K562 (cell line): ENCODE measurements around the gene CRADD. TPM values are rescaled to one million over a fixed set of nuclear protein-coding genes. Genes with fewer than 3 reads are reported as not detected.

Experiments used
- ATF4 ChIP-seq: fragments of 450-650 bp; formaldehyde crosslinking; IDR thresholded peaks from 2 replicates; pipeline ENCODE4 v1.4.0; 2022; ENCODE audit warnings: mild to moderate bottlenecking, moderate library complexity
- ATF7 ChIP-seq: fragments of 450-650 bp; IDR thresholded peaks from 2 replicates; pipeline ENCODE4 v1.7.1; 2014; ENCODE audit warnings: mild to moderate bottlenecking, moderate library complexity
- CEBPG ChIP-seq, 3 experiments: fragments of 200-800 bp in 1 of 3; sonication (Bioruptor generic) in 1 of 3; sonication (generic) in 1 of 3; formaldehyde crosslinking in 1 of 3; IDR thresholded peaks in 2 of 3; conservative IDR thresholded peaks in 1 of 3; 2 replicates each; pipeline versions ENCODE4 v1.6.1 to v1.8.0; 2016 to 2022; ENCODE audit warnings: missing compliant biosample characterization in 2 of 3, missing genetic modification characterization in 2 of 3, mild to moderate bottlenecking in 1 of 3, missing genetic modification reagents in 1 of 3
- CXXC5 ChIP-seq: fragments of 250-450 bp; sonication (Bioruptor Pico); IDR thresholded peaks from 2 replicates; pipeline ENCODE4 v1.8.0; 2022; ENCODE audit warnings: inconsistent platforms, mild to moderate bottlenecking, moderate library complexity
- ELF4 ChIP-seq: fragments of 450-650 bp; formaldehyde crosslinking; IDR thresholded peaks from 2 replicates; pipeline ENCODE4 v1.4.0; 2022; ENCODE audit warnings: missing genetic modification characterization
- GATAD2A ChIP-seq: fragments of 450-650 bp; IDR thresholded peaks from 2 replicates; pipeline ENCODE4 v1.6.1; 2017
- IRF1 ChIP-seq: sonication (generic); formaldehyde crosslinking; IDR thresholded peaks from 2 replicates; pipeline ENCODE4 v1.8.0; 2022; ENCODE audit warnings: missing genetic modification reagents, mild to moderate bottlenecking, borderline replicate concordance
- JUND ChIP-seq, 2 experiments: IDR thresholded peaks; 2 replicates in 1 of 2; 3 replicates in 1 of 2; pipeline ENCODE4 v1.6.1; 2011; ENCODE audit warnings: borderline replicate concordance in 2 of 2, low read depth in 2 of 2, low read length in 2 of 2, improper control_type of control experiment in 1 of 2, missing biosample characterization in 1 of 2, missing genetic modification characterization in 1 of 2, missing genetic modification reagents in 1 of 2
- LEF1 ChIP-seq: fragments of 450-650 bp; IDR thresholded peaks from 2 replicates; pipeline ENCODE4 v1.6.1; 2016; ENCODE audit warnings: mild to moderate bottlenecking
- MCM5 ChIP-seq: fragments of 450-650 bp; IDR thresholded peaks from 2 replicates; pipeline ENCODE4 v1.6.1; 2016; ENCODE audit warnings: low read depth
- MYNN ChIP-seq, 2 experiments: sonication (generic); formaldehyde crosslinking in 1 of 2; IDR thresholded peaks; 2 replicates each; pipeline versions ENCODE4 v1.5.0 to v1.6.1; 2016 to 2020; ENCODE audit warnings: antibody characterized with exemption in 1 of 2, missing genetic modification reagents in 1 of 2
- NFE2 ChIP-seq: IDR thresholded peaks from 2 replicates; pipeline ENCODE4 v1.6.1; 2014; ENCODE audit warnings: antibody characterized with exemption, low read depth
- NFIX ChIP-seq: fragments of 250-450 bp; sonication (Bioruptor Pico); IDR thresholded peaks from 2 replicates; pipeline ENCODE4 v1.4.0; 2020; ENCODE audit warnings: low read depth, mild to moderate bottlenecking, moderate library complexity
- POLR2B ChIP-seq: fragments of 450-650 bp; IDR thresholded peaks from 2 replicates; pipeline ENCODE4 v1.6.1; 2018; ENCODE audit warnings: low read depth; ENCODE audit not compliant: partially characterized antibody
- TEAD4 ChIP-seq, 2 experiments: sonication (generic) in 1 of 2; formaldehyde crosslinking in 1 of 2; IDR thresholded peaks; 2 replicates each; pipeline versions ENCODE4 v1.6.1 to v1.8.0; 2012 to 2022; ENCODE audit warnings: borderline replicate concordance in 1 of 2, inconsistent platforms in 1 of 2, low read length in 1 of 2, mild to moderate bottlenecking in 1 of 2, missing genetic modification reagents in 1 of 2
- TRIM24 ChIP-seq, 2 experiments: fragments of 450-650 bp; IDR thresholded peaks; 2 replicates each; pipeline ENCODE4 v1.6.1; 2016
- TRIM28 ChIP-seq: fragments of 450-650 bp; IDR thresholded peaks from 2 replicates; pipeline ENCODE4 v1.6.1; 2017
- ZC3H11A ChIP-seq: IDR thresholded peaks from 2 replicates; pipeline ENCODE4 v1.6.1; 2012; ENCODE audit warnings: low read depth, low read length, improper control_type of control experiment
- ZFP1 ChIP-seq: fragments of 450-650 bp; formaldehyde crosslinking; IDR thresholded peaks from 2 replicates; pipeline ENCODE4 v1.4.0; 2020; ENCODE audit warnings: mild to moderate bottlenecking, mixed read lengths
- ZKSCAN3 ChIP-seq: fragments of 250-450 bp; sonication (Bioruptor Pico); IDR thresholded peaks from 2 replicates; pipeline ENCODE4 v1.4.0; 2020
- ZMIZ1 ChIP-seq, 2 experiments: fragments of 150-350 bp in 1 of 2; IDR thresholded peaks; 2 replicates each; pipeline ENCODE4 v1.6.1; 2012 to 2016; ENCODE audit warnings: low read depth in 2 of 2, low read length in 2 of 2, mild to moderate bottlenecking in 1 of 2, moderate library complexity in 1 of 2
- ZNF239 ChIP-seq: fragments of 250-450 bp; sonication (Bioruptor Pico); IDR thresholded peaks from 2 replicates; pipeline ENCODE4 v1.4.0; 2020; ENCODE audit warnings: mild to moderate bottlenecking
- ZNF263 ChIP-seq: sonication (generic); formaldehyde crosslinking; IDR thresholded peaks from 2 replicates; pipeline ENCODE4 v1.8.0; 2022; ENCODE audit warnings: mild to moderate bottlenecking, missing genetic modification reagents, borderline replicate concordance
- ZNF583 ChIP-seq: fragments of 250-450 bp; sonication (Bioruptor Pico); IDR thresholded peaks from 2 replicates; pipeline ENCODE4 v1.4.0; 2020
- polyA plus RNA-seq, 8 experiments: library from polyadenylated mRNA; depleted of rRNA in 4 of 8; stranded (reverse) in 5 of 8; unstranded in 3 of 8; fragments of >200 nt; fragmentation: Nextera tagmentation in 2 of 8; fragmentation: Illumina TruSeq in 1 of 8; extraction: Ambion mirVana in 2 of 8; extraction: Trizol in 1 of 8; gene quantifications; 2 replicates each; pipeline versions ENCODE4 v1.2.1 to v1.2.3, GENCODE V29; 2011 to 2014; ENCODE audit warnings: inconsistent platforms in 1 of 8, missing spikeins in 1 of 8
- total RNA-seq, 7 experiments: library from RNA; depleted of rRNA in 6 of 7; stranded (reverse); fragments of >200 nt in 6 of 7; fragmentation: Illumina TruSeq in 2 of 7; extraction: Trizol in 2 of 7; gene quantifications; 2 replicates each; pipeline versions ENCODE4 v1.2.1 to v1.2.3, GENCODE V29; 2011 to 2021; ENCODE audit warnings: low replicate concordance in 1 of 7

Gene CRADD
- total and polyA plus RNA-seq, 9 of the 15 experiments (the other 6 are each of a cell fraction or from before 2014, with no cell fraction given): 20.5 to 41.1 (median 25.9) TPM

DNA sequence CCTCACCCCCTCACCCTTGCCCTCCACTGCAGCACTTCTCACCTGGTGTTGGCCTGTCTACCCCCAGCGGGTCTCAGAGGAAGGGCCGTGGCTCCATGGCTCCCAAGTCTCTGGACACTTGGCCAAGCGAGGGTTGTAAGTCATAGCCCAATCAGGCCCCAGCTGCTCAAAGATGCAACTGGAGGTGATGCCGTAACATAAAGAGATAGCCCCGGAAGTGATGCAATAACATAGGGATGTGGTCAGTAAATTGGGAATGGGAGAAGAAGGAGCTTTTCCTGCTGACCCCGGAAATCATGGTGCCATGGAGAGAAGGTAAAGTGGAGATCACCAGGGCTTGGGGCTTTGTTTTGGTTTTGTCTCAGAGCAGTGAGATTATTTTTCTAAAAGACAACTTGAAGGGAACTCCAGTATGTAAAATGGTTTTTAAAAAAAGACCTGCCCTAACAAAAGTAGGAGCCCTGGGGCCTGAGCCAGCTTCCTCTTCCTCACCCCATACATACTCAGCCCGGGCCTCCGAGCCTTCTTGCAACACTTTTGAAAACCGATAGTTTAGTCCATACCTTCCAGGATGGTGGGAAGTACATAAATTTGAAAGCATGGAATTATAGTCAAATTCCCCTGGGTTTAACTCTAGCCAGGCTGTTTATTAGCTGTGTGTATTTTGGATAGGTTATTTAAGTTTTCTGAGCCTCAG, 212.5 kb downstream of the CRADD start (continued):
- TF ChIP-seq JUND (IDR thresholded peaks at IDR 0.05; ENCODE audit: borderline replicate concordance, low read depth, low read length): 0 out of 2 replicates have a peak, but pooled peaks have one; percentile 13
- TF ChIP-seq JUND (tag; IDR thresholded peaks at IDR 0.05; ENCODE audit: borderline replicate concordance, low read depth, low read length): no peak
- no peak for TF ChIP-seq IRF1 (CRISPR knock-in tag)
- peak; percentile 59; the same call in 1 of the 2 replicates for TF ChIP-seq ZNF583
- TF ChIP-seq MYNN (IDR thresholded peaks at IDR 0.05): no peak
- TF ChIP-seq MYNN (CRISPR knock-in tag; IDR thresholded peaks at IDR 0.05): no peak
- no peak for TF ChIP-seq GATAD2A
- no peak for TF ChIP-seq ZMIZ1 (IDR thresholded peaks at IDR 0.05; ENCODE audit: low read depth in 2 of 2, low read length in 2 of 2)
- peak; percentile 85 for TF ChIP-seq ATF4 (CRISPR knock-in tag)
- peak; percentile 30; the same call in 1 of the 2 replicates for TF ChIP-seq CXXC5 (CRISPR knock-in tag)
- no peak for TF ChIP-seq POLR2B
- TF ChIP-seq ZFP1 (CRISPR knock-in tag): no peak
- TF ChIP-seq CEBPG (CRISPR knock-in tag; IDR thresholded peaks at IDR 0.05): peak; percentile 79
- TF ChIP-seq CEBPG (tag; conservative IDR thresholded peaks at IDR 0.05 in 1 of 2, IDR thresholded peaks at IDR 0.05 in 1 of 2): peak; percentile 74 to 96
- TF ChIP-seq TRIM28: no peak
- no peak for TF ChIP-seq NFE2
- TF ChIP-seq ZNF239: no peak
- TF ChIP-seq ATF7: peak; percentile 58; the same call in 1 of the 2 replicates
- TF ChIP-seq TRIM24 (IDR thresholded peaks at IDR 0.05): peak; percentile 42 to 46; a peak in 2 of 4 replicates
- no peak for TF ChIP-seq LEF1
- TF ChIP-seq ZC3H11A: no peak
- no peak for TF ChIP-seq TEAD4 (IDR thresholded peaks at IDR 0.05; ENCODE audit: low read length)
- no peak for TF ChIP-seq TEAD4 (CRISPR knock-in tag; IDR thresholded peaks at IDR 0.05; ENCODE audit: borderline replicate concordance)
- TF ChIP-seq ZNF263: no peak
- no peak for TF ChIP-seq ZKSCAN3 (CRISPR knock-in tag)
- no peak for TF ChIP-seq NFIX (CRISPR knock-in tag)
- TF ChIP-seq MCM5: no peak
- TF ChIP-seq ELF4 (CRISPR knock-in tag): no peak
